Nephron progenitor cell (in vitro differentiated cells): ENCODE data around the gene HPN.

ENCODE experiments used
- DNase-seq: peaks from one replicate; pipeline ENCODE4 v3.0.0; 2021
- H3K27ac Mint-ChIP-seq: 2 replicates; pipeline ENCODE4 v1.8.0; 2021; ENCODE audit warnings: mild to moderate bottlenecking, moderate library complexity, mixed read lengths
- H3K27me3 Mint-ChIP-seq: 2 replicates; pipeline ENCODE4 v1.8.0; 2021; ENCODE audit warnings: mild to moderate bottlenecking, low read depth, mixed read lengths; ENCODE audit not compliant: poor library complexity
- H3K36me3 Mint-ChIP-seq: 2 replicates; pipeline ENCODE4 v1.8.0; 2021; ENCODE audit warnings: low read depth, mixed read lengths
- H3K4me1 Mint-ChIP-seq: 2 replicates; pipeline ENCODE4 v1.8.0; 2021; ENCODE audit warnings: mixed read lengths
- H3K4me3 Mint-ChIP-seq: 2 replicates; pipeline ENCODE4 v1.8.0; 2021; ENCODE audit warnings: mild to moderate bottlenecking, moderate library complexity, mixed read lengths
- H3K9me3 Mint-ChIP-seq: 2 replicates; pipeline ENCODE4 v1.8.0; 2021; ENCODE audit warnings: mild to moderate bottlenecking, moderate library complexity, mixed read lengths
- TF ChIP-seq, protein P1 (sequence below): fragments of 200-600 bp; sonication (generic); IDR thresholded peaks from 2 replicates; pipeline ENCODE4 v1.5.0; 2021; ENCODE audit warnings: antibody characterized with exemption

HPN gene

DNA sequence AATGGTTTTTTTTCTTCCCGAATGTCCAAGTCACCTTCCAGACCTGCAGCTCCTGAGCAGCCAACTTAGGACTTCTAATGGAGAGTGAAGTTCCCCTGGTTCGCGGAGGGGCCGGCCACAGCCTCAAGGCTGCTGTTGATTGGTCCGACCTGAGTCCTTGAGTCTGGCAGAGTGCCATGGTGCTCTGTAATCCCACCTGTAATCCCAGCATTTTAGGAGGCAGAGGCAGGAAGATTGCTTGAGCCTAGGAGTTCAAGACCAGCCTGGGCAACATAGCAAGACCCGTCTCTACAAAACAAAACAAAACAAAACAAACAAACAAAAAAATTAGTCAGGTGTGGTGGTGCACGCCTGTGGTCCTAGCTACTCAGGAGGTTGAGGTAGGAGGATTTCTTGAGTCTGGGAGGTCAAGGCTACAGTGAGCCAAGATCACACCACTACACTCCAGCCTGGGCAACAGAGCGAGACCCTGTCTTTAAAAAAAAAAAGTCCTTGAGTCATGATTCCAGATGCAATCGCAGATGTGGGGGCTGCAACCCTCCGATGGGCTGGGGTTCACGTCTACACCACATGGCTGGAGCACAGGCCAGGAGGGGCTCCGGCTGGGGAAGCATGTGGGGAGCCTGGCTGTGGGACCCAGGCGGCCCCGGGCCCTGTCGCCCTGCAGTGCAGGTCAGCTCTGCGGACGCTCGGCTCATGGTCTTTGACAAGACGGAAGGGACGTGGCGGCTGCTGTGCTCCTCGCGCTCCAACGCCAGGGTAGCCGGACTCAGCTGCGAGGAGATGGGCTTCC is 17.7 kb downstream of the HPN start:
- H3K4me3 Mint-ChIP-seq, result no peak overlapping the region
- H3K27ac Mint-ChIP-seq, result peak overlapping the region; percentile 74
- TF ChIP-seq, protein P1, sequence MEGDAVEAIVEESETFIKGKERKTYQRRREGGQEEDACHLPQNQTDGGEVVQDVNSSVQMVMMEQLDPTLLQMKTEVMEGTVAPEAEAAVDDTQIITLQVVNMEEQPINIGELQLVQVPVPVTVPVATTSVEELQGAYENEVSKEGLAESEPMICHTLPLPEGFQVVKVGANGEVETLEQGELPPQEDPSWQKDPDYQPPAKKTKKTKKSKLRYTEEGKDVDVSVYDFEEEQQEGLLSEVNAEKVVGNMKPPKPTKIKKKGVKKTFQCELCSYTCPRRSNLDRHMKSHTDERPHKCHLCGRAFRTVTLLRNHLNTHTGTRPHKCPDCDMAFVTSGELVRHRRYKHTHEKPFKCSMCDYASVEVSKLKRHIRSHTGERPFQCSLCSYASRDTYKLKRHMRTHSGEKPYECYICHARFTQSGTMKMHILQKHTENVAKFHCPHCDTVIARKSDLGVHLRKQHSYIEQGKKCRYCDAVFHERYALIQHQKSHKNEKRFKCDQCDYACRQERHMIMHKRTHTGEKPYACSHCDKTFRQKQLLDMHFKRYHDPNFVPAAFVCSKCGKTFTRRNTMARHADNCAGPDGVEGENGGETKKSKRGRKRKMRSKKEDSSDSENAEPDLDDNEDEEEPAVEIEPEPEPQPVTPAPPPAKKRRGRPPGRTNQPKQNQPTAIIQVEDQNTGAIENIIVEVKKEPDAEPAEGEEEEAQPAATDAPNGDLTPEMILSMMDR, result no peak

GRCh38 chr19:35059799-35060091 is 18.2 kb downstream of the HPN start:
- Mint-ChIP-seq H3K27me3 (peaks cover 16% of the 10 kb centered on the region), H3K27ac (no peak overlapping the region), H3K36me3 (no peaks in the 10 kb centered on the region), H3K4me1 (peaks cover 19% of the 10 kb centered on the region), H3K9me3 (no peaks in the 10 kb centered on the region), H3K4me3 (no peak overlapping the region)
- TF ChIP-seq, protein P1, result no peak
- no peak for DNase-seq

More for the DNA sequence above, 17.7 kb downstream of the HPN start:
- no peak for DNase-seq
- Mint-ChIP-seq H3K27me3 (peaks cover 12% of the 10 kb centered on the region), H3K36me3 (no peaks in the 10 kb centered on the region), H3K9me3 (no peaks in the 10 kb centered on the region), H3K4me1 (peaks cover 19% of the 10 kb centered on the region)

DNA sequence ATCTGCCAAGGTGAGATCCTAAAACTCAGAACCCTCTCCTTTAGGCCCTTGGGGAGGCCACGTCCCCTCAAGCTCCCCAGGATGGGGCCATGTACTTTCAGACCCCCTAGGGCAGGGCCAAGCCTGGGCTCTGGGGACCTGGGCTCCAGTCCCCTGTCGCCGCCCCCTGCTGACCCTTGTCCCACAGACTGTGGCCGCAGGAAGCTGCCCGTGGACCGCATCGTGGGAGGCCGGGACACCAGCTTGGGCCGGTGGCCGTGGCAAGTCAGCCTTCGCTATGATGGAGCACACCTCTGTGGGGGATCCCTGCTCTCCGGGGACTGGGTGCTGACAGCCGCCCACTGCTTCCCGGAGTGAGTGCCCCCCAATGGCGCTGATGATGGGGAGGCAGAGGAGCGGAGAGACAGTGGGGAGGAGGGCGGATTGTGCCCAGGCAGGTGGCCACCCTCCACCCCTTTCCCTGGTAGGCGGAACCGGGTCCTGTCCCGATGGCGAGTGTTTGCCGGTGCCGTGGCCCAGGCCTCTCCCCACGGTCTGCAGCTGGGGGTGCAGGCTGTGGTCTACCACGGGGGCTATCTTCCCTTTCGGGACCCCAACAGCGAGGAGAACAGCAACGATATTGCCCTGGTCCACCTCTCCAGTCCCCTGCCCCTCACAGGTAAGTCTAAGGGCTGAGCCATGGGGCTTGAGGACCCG is 18.8 kb downstream of the HPN start:
- Mint-ChIP-seq H3K27ac (no peak overlapping the region), H3K36me3 (no peaks in the 10 kb centered on the region), H3K4me3 (no peak overlapping the region), H3K27me3 (peaks cover 19% of the 10 kb centered on the region), H3K9me3 (no peaks in the 10 kb centered on the region), H3K4me1 (peaks cover 19% of the 10 kb centered on the region)
- no peak for DNase-seq
- TF ChIP-seq, protein P1, result no peak

DNA sequence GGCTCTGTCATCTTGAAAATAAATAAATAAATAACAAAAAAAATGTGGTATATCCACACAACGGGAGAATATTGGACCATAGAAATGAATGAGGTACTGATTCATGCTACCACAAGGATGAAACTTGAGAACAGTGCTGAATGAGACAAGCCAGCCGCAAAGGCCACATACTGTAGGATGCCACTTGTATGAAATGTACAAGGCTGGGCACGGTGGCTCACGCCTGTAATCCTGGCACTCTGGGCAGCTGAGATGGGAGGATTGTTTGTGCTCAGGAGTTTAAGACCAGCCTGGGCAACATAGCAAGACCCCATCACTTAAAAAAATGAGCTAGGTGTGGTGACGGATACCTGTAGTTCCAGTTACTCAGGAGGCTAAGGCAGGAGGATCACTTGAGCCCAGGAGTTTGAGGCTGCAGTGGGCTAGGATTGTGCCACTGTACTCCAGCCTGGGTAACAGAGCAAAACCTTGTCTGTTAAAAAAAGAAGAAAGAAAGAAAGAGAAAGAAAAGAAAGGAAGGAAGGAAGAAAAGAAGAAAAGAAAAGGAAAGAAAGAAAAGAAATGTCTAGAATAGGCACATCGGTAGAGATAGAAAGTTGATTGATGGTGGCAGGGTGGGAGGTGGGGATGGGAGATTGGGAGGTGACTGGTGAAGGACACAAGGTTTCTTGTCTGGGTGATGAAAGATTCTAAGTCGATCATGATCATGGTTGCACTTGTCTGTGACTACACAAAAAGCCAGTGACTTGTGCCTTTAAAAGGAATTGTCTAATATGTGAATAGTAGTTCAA is 20.3 kb downstream of the HPN start:
- H3K27ac Mint-ChIP-seq, result peak overlapping the region; percentile 55
- peaks cover 15% of the 10 kb centered on the region for H3K27me3 Mint-ChIP-seq
- no peak overlapping the region for H3K4me3 Mint-ChIP-seq
- TF ChIP-seq, protein P1, result no peak
- H3K9me3 Mint-ChIP-seq, result no peaks in the 10 kb centered on the region
- no peak for DNase-seq
- H3K4me1 Mint-ChIP-seq, result peaks cover 7% of the 10 kb centered on the region
- H3K36me3 Mint-ChIP-seq, result no peaks in the 10 kb centered on the region

- Mint-ChIP-seq H3K27me3 (peaks cover 16% of the 10 kb centered on the region), H3K9me3 (no peaks in the 10 kb centered on the region), H3K4me3 (no peak overlapping the region), H3K36me3 (no peaks in the 10 kb centered on the region), H3K4me1 (peaks cover 14% of the 10 kb centered on the region), H3K27ac (no peak overlapping the region)
- TF ChIP-seq, protein P1, result no peak
- DNase-seq, result no peak
Observed at GRCh38 chr19:35062942-35063341, 21.4 kb downstream of the HPN start.
